Measurements from ENCODE around the gene PLEKHM2. TPM values are rescaled to one million over a fixed set of nuclear protein-coding genes. Genes with fewer than 3 reads are reported as not detected.

Gene PLEKHM2
- total and polyA plus RNA-seq, 2 of the 4 experiments (the other 2 are of a cell fraction) = 24.7 to 48.0 TPM

GRCh38 chr1:15736892-15737261, 52.8 kb downstream of the PLEKHM2 start:
- Histone ChIP-seq H2BK120ac (ENCODE audit: low read depth, low read length) (no peak overlapping the region), H3K23ac (ENCODE audit: low read depth, low read length) (no peak overlapping the region), H3K4me2 (ENCODE audit: low read depth, low read length) (no peak overlapping the region), H3K14ac (replicated peaks; ENCODE audit: low read depth, low read length) (no peak overlapping the region), H4K20me1 (ENCODE audit: insufficient read depth, low read length) (no peaks in the 10 kb centered on the region; the same call in 1 of the 2 replicates), H3K79me1 (ENCODE audit: low read depth in 1 of 2, low read length in 2 of 2) (no peaks in the 10 kb centered on the region; a peak in 1 of 4 replicates), H3K9me1 (ENCODE audit: insufficient read depth, low read length) (no peaks in the 10 kb centered on the region), H2BK5ac (ENCODE audit: low read depth, low read length, poor library complexity, severe bottlenecking) (no peak overlapping the region), H2AFZ (replicated peaks; ENCODE audit: low read length, poor library complexity) (no peak overlapping the region), H2AK5ac (ENCODE audit: low read depth, low read length) (no peak overlapping the region), H3K9me3 (ENCODE audit: control insufficient read depth, insufficient read depth, low read length) (no peaks in the 10 kb centered on the region), H3K27me3 (ENCODE audit: control insufficient read depth, insufficient read depth, low read length) (no peaks in the 10 kb centered on the region), H2AK9ac (replicated peaks; ENCODE audit: low read depth, low read length, poor library complexity) (no peak overlapping the region), H3K56ac (ENCODE audit: extremely low read depth, insufficient read depth, low read length) (no peak overlapping the region), H2BK20ac (ENCODE audit: low read depth, low read length) (no peak overlapping the region), H3K4me3 (ENCODE audit: insufficient read depth, low read depth, low read length) (no peak overlapping the region), H4K8ac (ENCODE audit: low read depth in 2 of 2, low read length in 2 of 2) (no peak overlapping the region), H4K5ac (ENCODE audit: low read depth, low read length) (no peak overlapping the region), H4K91ac (ENCODE audit: insufficient read depth, low read depth, low read length) (no peak overlapping the region), H3K4me1 (ENCODE audit: control insufficient read depth, insufficient read depth, low read length) (no peaks in the 10 kb centered on the region), H3K4ac (ENCODE audit: low read depth, low read length) (no peak overlapping the region), H3K27ac (ENCODE audit: insufficient read depth, low read length) (no peak overlapping the region), H3K36me3 (ENCODE audit: control insufficient read depth, insufficient read depth, low read length) (peaks cover 33% of the 10 kb centered on the region), H3K9ac (ENCODE audit: low read depth, low read length) (no peak overlapping the region), H2BK15ac (ENCODE audit: low read depth, low read length) (no peak overlapping the region), H3K18ac (ENCODE audit: low read depth, low read length) (no peak overlapping the region)
- ChIA-PET POLR2A (ENCODE audit: unreplicated experiment) (no interaction called here), CTCF (no interaction called here)
- DNase-seq = no peak
- in situ Hi-C loops (cut with MboI; ENCODE audit: low sequenced_read_pairs) = no loop called here
- WGBS, 2 experiments (ENCODE audit: extremely low coverage in 2 of 2, insufficient read length in 1 of 2) = no CpG with 5 or more reads among the region's 6 CpGs
- intact Hi-C loops (cut with micrococcal nuclease) = no loop called here
- no peak for ATAC-seq (ENCODE audit: low read depth)
- BruUV-seq (replicated peaks) = no TSS peak
- dilution Hi-C loops (cut with HindIII; ENCODE audit: low sequenced_read_pairs, unreplicated experiment) = no loop called here
- TF ChIP-seq CTCF (conservative IDR thresholded peaks at IDR 0.05; ENCODE audit: low read depth, low read length) = no peak
- TF ChIP-seq FOS (IDR thresholded peaks at IDR 0.05; ENCODE audit: low read depth, low read length) = no peak
- no peak for TF ChIP-seq CHD1 (IDR thresholded peaks at IDR 0.05; ENCODE audit: low read depth, low read length)
- no peak for TF ChIP-seq RAD21 (IDR thresholded peaks at IDR 0.05; ENCODE audit: low read length)
- no peak for TF ChIP-seq MAFK (IDR thresholded peaks at IDR 0.05; ENCODE audit: low read depth, low read length)
- TF ChIP-seq SMC3 (IDR thresholded peaks at IDR 0.05; ENCODE audit: low read depth, low read length) = no peak
- no peak for TF ChIP-seq MXI1 (IDR thresholded peaks at IDR 0.05; ENCODE audit: borderline replicate concordance, low read depth, low read length)
- no peak for TF ChIP-seq RCOR1 (IDR thresholded peaks at IDR 0.05; ENCODE audit: insufficient replicate concordance, low read length)
- TF ChIP-seq BHLHE40 (IDR thresholded peaks at IDR 0.05; ENCODE audit: low read depth, low read length) = no peak
- no peak for TF ChIP-seq RFX5 (IDR thresholded peaks at IDR 0.05; ENCODE audit: low read depth, low read length)

All from IMR-90 (cell line).